Fibroblast of lung (primary cell): ENCODE data around the gene EPSTI1.

Experiments
- EZH2 ChIP-seq: IDR thresholded peaks from 2 replicates; pipeline ENCODE4 v1.5.1; 2012; ENCODE audit warnings: low read length, control low read depth, mild to moderate bottlenecking; ENCODE audit errors: missing control alignments
- TF ChIP-seq, protein P1 (sequence below), 2 donors: IDR thresholded peaks in 1 of 2; conservative IDR thresholded peaks in 1 of 2; 1 replicate in 1 of 2; 2 replicates in 1 of 2; pipeline ENCODE4 v1.5.1; 2011 to 2012; ENCODE audit warnings: low read length in 2 of 2, control low read depth in 1 of 2, inconsistent platforms in 1 of 2, low read depth in 1 of 2, mild to moderate bottlenecking in 1 of 2

DNA sequence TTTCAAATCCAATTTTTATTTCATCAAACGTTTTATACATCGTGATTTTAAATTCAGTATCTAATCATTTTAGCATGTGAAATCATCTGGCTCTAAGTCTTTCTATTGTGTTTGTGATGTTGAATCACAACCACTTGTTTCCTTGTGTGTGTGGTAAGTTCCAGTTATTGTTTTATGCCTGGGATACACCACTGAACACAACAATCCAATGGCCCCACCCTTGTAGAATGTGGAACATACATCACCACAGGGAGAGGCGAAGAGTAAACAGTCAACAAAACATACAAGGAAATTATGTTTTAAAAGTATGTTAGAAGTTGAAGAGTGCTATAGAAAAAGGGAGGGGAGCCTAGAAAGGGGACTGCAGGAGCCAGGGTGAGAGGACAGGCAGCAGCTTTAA is 100.5 kb downstream of the EPSTI1 start:
- TF ChIP-seq, protein P1, sequence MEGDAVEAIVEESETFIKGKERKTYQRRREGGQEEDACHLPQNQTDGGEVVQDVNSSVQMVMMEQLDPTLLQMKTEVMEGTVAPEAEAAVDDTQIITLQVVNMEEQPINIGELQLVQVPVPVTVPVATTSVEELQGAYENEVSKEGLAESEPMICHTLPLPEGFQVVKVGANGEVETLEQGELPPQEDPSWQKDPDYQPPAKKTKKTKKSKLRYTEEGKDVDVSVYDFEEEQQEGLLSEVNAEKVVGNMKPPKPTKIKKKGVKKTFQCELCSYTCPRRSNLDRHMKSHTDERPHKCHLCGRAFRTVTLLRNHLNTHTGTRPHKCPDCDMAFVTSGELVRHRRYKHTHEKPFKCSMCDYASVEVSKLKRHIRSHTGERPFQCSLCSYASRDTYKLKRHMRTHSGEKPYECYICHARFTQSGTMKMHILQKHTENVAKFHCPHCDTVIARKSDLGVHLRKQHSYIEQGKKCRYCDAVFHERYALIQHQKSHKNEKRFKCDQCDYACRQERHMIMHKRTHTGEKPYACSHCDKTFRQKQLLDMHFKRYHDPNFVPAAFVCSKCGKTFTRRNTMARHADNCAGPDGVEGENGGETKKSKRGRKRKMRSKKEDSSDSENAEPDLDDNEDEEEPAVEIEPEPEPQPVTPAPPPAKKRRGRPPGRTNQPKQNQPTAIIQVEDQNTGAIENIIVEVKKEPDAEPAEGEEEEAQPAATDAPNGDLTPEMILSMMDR (conservative IDR thresholded peaks at IDR 0.05 in 1 of 2, IDR thresholded peaks at IDR 0.05 in 1 of 2; ENCODE audit: low read depth in 1 of 2, low read length in 2 of 2) = no peak
- TF ChIP-seq EZH2 = no peak
